HCT116 (cell line): ENCODE results near the gene MBOAT1. TPM values are rescaled to one million over a fixed set of nuclear protein-coding genes. Genes with fewer than 3 reads are reported as not detected.

Experiments
- ATAC-seq: fragments of 200-7000 bp; cut with Tn5 transposase; 2 replicates; pipeline ENCODE4 v1.9.1; 2020; ENCODE audit warnings: mild to moderate bottlenecking, moderate library complexity
- BruUV-seq: library from RNA; stranded (reverse); fragments of 400-500 nt; replicated peaks from 2 replicates; lab custom pipeline; 2021; lab: Mats Ljungman, UMichigan
- CTCF ChIA-PET: fragments of 300-600 bp; sonication (Branson Sonifier 250); formaldehyde crosslinking; loops from one replicate; lab custom pipeline; 2021; ENCODE audit warnings: antibody characterized with exemption; lab: Charles Lee
- POLR2A ChIA-PET: fragments of 300-600, 350-600 bp; sonication (Branson Sonifier 250); formaldehyde crosslinking; loops from one replicate; lab custom pipeline; 2021; ENCODE audit warnings: antibody characterized with exemption; lab: Charles Lee
- RAD21 ChIA-PET, 2 experiments: fragments of 300-600 bp; sonication (Branson Sonifier 250); formaldehyde crosslinking; loops; one replicate each; lab custom pipeline; 2023; ENCODE audit warnings: low total read pairs in 2 of 2; ENCODE audit not compliant: uncharacterized antibody in 2 of 2, unreplicated experiment in 2 of 2, low non-redundant PET in 1 of 2; lab: Charles Lee
- DNase-seq: peaks from one replicate; pipeline ENCODE4 v3.0.0-alpha.2; 2010; ENCODE audit warnings: low read depth, low spot score
- H2AFZ ChIP-seq: fragments of 200-600 bp; shearing (Covaris generic), sonication (generic); 2 replicates; pipeline ENCODE4 v1.6.1; 2017; ENCODE audit warnings: low read depth, mixed run types, mixed read lengths, antibody characterized with exemption, low read length; ENCODE audit not compliant: poor library complexity, severe bottlenecking
- H3K27ac ChIP-seq: 2 replicates; pipeline ENCODE4 v1.5.1; 2012; ENCODE audit warnings: low read depth, low read length
- H3K27me3 ChIP-seq: fragments of 200-600 bp; sonication (generic); 2 replicates; pipeline ENCODE4 v1.6.1; 2016; ENCODE audit warnings: mixed run types, low read length, mixed read lengths; ENCODE audit not compliant: insufficient read depth
- H3K36me3 ChIP-seq, 2 experiments: fragments of 200-500 bp in 1 of 2; fragments of 200-600 bp in 1 of 2; sonication (Bioruptor generic) in 1 of 2; sonication (generic) in 1 of 2; 2 replicates each; pipeline versions ENCODE4 v1.5.1 to v1.6.1; 2014 to 2016; ENCODE audit warnings: low read length in 2 of 2, inconsistent platforms in 1 of 2, mixed read lengths in 1 of 2, mixed run types in 1 of 2; ENCODE audit not compliant: insufficient read depth in 2 of 2, control insufficient read depth in 1 of 2
- H3K4me1 ChIP-seq, 2 experiments: fragments of 200-600 bp in 1 of 2; sonication (generic) in 1 of 2; 2 replicates each; pipeline versions ENCODE4 v1.5.1 to v1.6.1; 2012 to 2017; ENCODE audit warnings: low read length in 2 of 2, inconsistent platforms in 1 of 2, mild to moderate bottlenecking in 1 of 2, mixed read lengths in 1 of 2, mixed run types in 1 of 2, moderate library complexity in 1 of 2; ENCODE audit not compliant: insufficient read depth in 2 of 2, control insufficient read depth in 1 of 2
- H3K4me2 ChIP-seq: fragments of 200-600 bp; sonication (generic); 2 replicates; pipeline ENCODE4 v1.6.1; 2017; ENCODE audit warnings: mixed run types, low read length, mixed read lengths
- H3K4me3 ChIP-seq, 2 experiments: fragments of 200-600 bp in 1 of 2; sonication (generic) in 1 of 2; replicated peaks in 1 of 2; 2 replicates each; pipeline ENCODE4 v1.5.1; 2011 to 2016; ENCODE audit warnings: low read length in 2 of 2, control low read depth in 1 of 2, low read depth in 1 of 2, mild to moderate bottlenecking in 1 of 2, mixed read lengths in 1 of 2, mixed run types in 1 of 2
- H3K79me2 ChIP-seq: fragments of 200-600 bp; sonication (generic); 2 replicates; pipeline ENCODE4 v1.6.1; 2017; ENCODE audit warnings: mild to moderate bottlenecking, mixed run types, low read length, moderate library complexity, mixed read lengths; ENCODE audit not compliant: insufficient read depth
- H3K9ac ChIP-seq: fragments of 200-600 bp; sonication (generic); 2 replicates; pipeline ENCODE4 v1.6.1; 2016; ENCODE audit warnings: low read length, mixed read lengths
- H3K9me2 ChIP-seq: fragments of 200-600 bp; sonication (generic), shearing (Covaris generic); 2 replicates; pipeline ENCODE4 v1.6.1; 2017; ENCODE audit warnings: mixed run types, mild to moderate bottlenecking, moderate library complexity; ENCODE audit not compliant: insufficient read depth
- H3K9me3 ChIP-seq, 2 experiments: fragments of 200-500 bp in 1 of 2; fragments of 200-600 bp in 1 of 2; sonication (Bioruptor generic) in 1 of 2; sonication (generic) in 1 of 2; 2 replicates each; pipeline ENCODE4 v1.6.1; 2014 to 2017; ENCODE audit warnings: low read length in 2 of 2, mixed read lengths in 2 of 2, inconsistent platforms in 1 of 2, low read depth in 1 of 2, mild to moderate bottlenecking in 1 of 2, mixed run types in 1 of 2, moderate library complexity in 1 of 2; ENCODE audit not compliant: control insufficient read depth in 1 of 2, insufficient read depth in 1 of 2
- H4K20me1 ChIP-seq: fragments of 200-600 bp; sonication (generic), shearing (Covaris generic); 2 replicates; pipeline ENCODE4 v1.6.1; 2017; ENCODE audit warnings: mixed run types, mild to moderate bottlenecking, moderate library complexity; ENCODE audit not compliant: insufficient read depth
- CBX3 ChIP-seq: IDR thresholded peaks from 2 replicates; pipeline ENCODE4 v1.6.1; 2012; ENCODE audit warnings: low read depth
- EGR1 ChIP-seq: IDR thresholded peaks from 2 replicates; pipeline ENCODE4 v1.6.1; 2012; ENCODE audit warnings: low read depth
- ELF1 ChIP-seq: IDR thresholded peaks from 2 replicates; pipeline ENCODE4 v1.6.1; 2012; ENCODE audit warnings: low read depth, borderline replicate concordance
- JUND ChIP-seq: IDR thresholded peaks from 2 replicates; pipeline ENCODE4 v1.6.1; 2012
- SIN3A ChIP-seq: IDR thresholded peaks from 2 replicates; pipeline ENCODE4 v1.6.1; 2012; ENCODE audit warnings: low read depth
- SP1 ChIP-seq: IDR thresholded peaks from 2 replicates; pipeline ENCODE4 v1.6.1; 2012; ENCODE audit warnings: low read depth
- TCF7L2 ChIP-seq: IDR thresholded peaks from 2 replicates; pipeline ENCODE4 v1.7.0; 2011; ENCODE audit warnings: borderline replicate concordance, inconsistent platforms; ENCODE audit not compliant: insufficient read depth, insufficient read length; ENCODE audit errors: extremely low read depth
- intact Hi-C: fragments of 100-400 bp; cut with micrococcal nuclease; formaldehyde crosslinking; loops from 2 replicates; pipeline ENCODE4 v1.10.0; 2022
- total RNA-seq: library from RNA; stranded (reverse); gene quantifications from one replicate; pipeline ENCODE4 v1.2.1, GENCODE V29; 2021; ENCODE audit not compliant: unreplicated experiment
- TF ChIP-seq, protein P1 (sequence below): IDR thresholded peaks from 2 replicates; pipeline ENCODE4 v1.6.1; 2012
- TF ChIP-seq, protein P2 (sequence below): IDR thresholded peaks from 2 replicates; pipeline ENCODE4 v1.6.1; 2012
- TF ChIP-seq, protein P3 (sequence below), 3 experiments: fragments of 200-600 bp in 1 of 3; sonication (generic) in 1 of 3; IDR thresholded peaks in 2 of 3; conservative IDR thresholded peaks in 1 of 3; 2 replicates each; pipeline ENCODE4 v1.5.1; 2012 to 2017; ENCODE audit warnings: low read depth in 2 of 3, low read length in 2 of 3, antibody characterized with exemption in 1 of 3, borderline replicate concordance in 1 of 3, control low read depth in 1 of 3, mild to moderate bottlenecking in 1 of 3, mixed read lengths in 1 of 3, mixed run types in 1 of 3, moderate library complexity in 1 of 3; ENCODE audit not compliant: insufficient read depth in 1 of 3

MBOAT1 gene
- total RNA-seq, 1 experiment from 2014 or later = 11.7 TPM

DNA sequence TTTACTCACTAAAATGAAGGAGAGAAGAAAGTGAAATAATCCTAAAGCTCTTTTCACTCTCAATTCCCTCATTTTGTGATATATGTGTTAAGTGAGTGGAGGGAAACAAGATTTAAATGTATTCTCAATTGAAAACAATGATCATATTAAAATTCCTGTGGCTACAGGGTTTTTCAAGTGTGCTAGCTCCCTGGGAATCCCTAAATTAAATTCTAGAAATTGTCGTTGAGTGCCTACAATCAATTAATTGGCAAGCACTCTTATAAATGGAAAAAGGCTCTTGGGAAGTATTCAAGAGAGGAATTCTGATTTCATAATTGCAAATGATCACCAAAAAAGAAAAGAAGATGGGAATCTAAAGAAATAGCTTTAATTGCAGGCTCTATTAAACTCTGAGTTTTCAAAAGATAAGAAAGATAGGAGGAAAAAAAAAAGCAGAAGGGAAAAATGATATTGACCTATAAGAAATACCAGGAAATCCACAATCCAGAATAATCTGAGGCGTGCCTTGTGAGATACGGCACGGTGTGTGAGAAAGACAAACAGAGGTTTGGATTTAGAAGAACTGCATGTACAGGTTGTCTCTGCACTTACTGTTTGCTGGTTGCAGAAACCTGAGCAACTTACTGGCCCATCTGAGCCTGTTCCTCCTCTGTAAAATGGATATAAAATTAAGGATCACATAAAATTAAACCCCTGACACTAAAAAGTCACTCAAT lies 18.3 kb upstream of the MBOAT1 start:
- intact Hi-C loops = no loop called here
- no peak overlapping the region for H3K4me2 ChIP-seq
- H2AFZ ChIP-seq = no peak overlapping the region
- H3K36me3 ChIP-seq = no peaks in the 10 kb centered on the region
- BruUV-seq = no TSS peak
- H3K9me3 ChIP-seq = no peaks in the 10 kb centered on the region
- TF ChIP-seq EGR1 (no peak), SP1 (no peak), SIN3A (no peak), TCF7L2 (no peak), ELF1 (no peak), JUND (no peak), CBX3 (no peak)
- TF ChIP-seq, protein P1, sequence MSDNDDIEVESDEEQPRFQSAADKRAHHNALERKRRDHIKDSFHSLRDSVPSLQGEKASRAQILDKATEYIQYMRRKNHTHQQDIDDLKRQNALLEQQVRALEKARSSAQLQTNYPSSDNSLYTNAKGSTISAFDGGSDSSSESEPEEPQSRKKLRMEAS = no peak
- TF ChIP-seq, protein P2, sequence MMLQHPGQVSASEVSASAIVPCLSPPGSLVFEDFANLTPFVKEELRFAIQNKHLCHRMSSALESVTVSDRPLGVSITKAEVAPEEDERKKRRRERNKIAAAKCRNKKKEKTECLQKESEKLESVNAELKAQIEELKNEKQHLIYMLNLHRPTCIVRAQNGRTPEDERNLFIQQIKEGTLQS = no peak
- TF ChIP-seq, protein P3, sequence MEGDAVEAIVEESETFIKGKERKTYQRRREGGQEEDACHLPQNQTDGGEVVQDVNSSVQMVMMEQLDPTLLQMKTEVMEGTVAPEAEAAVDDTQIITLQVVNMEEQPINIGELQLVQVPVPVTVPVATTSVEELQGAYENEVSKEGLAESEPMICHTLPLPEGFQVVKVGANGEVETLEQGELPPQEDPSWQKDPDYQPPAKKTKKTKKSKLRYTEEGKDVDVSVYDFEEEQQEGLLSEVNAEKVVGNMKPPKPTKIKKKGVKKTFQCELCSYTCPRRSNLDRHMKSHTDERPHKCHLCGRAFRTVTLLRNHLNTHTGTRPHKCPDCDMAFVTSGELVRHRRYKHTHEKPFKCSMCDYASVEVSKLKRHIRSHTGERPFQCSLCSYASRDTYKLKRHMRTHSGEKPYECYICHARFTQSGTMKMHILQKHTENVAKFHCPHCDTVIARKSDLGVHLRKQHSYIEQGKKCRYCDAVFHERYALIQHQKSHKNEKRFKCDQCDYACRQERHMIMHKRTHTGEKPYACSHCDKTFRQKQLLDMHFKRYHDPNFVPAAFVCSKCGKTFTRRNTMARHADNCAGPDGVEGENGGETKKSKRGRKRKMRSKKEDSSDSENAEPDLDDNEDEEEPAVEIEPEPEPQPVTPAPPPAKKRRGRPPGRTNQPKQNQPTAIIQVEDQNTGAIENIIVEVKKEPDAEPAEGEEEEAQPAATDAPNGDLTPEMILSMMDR (IDR thresholded peaks at IDR 0.05 in 2 of 3, conservative IDR thresholded peaks at IDR 0.05 in 1 of 3; ENCODE audit: borderline replicate concordance in 1 of 3, insufficient read depth in 1 of 3, low read depth in 2 of 3, low read length in 2 of 3) = no peak
- TF ChIP-seq, all 23 proteins: peak for 0
- no peaks in the 10 kb centered on the region for H3K9me2 ChIP-seq
- POLR2A ChIA-PET = interaction anchor here (0.7 kb wide), 1 partner anchor 13 kb away, joined by 3 read pairs; no protein-coding TSS in a partner anchor
- no peak overlapping the region for H3K9ac ChIP-seq
- no peaks in the 10 kb centered on the region for H3K79me2 ChIP-seq
- RAD21 ChIA-PET = no interaction called here
- H4K20me1 ChIP-seq = no peaks in the 10 kb centered on the region
- H3K4me1 ChIP-seq = no peaks in the 10 kb centered on the region
- ATAC-seq (no peak), DNase-seq (no peak)
- H3K27ac ChIP-seq = no peak overlapping the region
- H3K4me3 ChIP-seq = no peak overlapping the region
- CTCF ChIA-PET = no interaction called here
- no peaks in the 10 kb centered on the region for H3K27me3 ChIP-seq
